A673 (cell line): Measurements from ENCODE around the gene PIGX.

ENCODE experiments used
- EZH2 ChIP-seq: fragments of 200-600 bp; sonication (generic); IDR thresholded peaks from 2 replicates; pipeline ENCODE4 v1.6.1; 2017; ENCODE audit warnings: borderline replicate concordance, low read depth, mild to moderate bottlenecking, mixed read lengths, antibody characterized with exemption, low read length; ENCODE audit not compliant: poor library complexity, severe bottlenecking
- TF ChIP-seq, protein P1 (sequence below): fragments of 300-800, 200-600 bp; sonication (generic); conservative IDR thresholded peaks from 2 replicates; pipeline ENCODE4 v1.5.1; 2017; ENCODE audit warnings: low read depth, mild to moderate bottlenecking, antibody characterized with exemption, low read length, moderate library complexity, mixed read lengths

DNA sequence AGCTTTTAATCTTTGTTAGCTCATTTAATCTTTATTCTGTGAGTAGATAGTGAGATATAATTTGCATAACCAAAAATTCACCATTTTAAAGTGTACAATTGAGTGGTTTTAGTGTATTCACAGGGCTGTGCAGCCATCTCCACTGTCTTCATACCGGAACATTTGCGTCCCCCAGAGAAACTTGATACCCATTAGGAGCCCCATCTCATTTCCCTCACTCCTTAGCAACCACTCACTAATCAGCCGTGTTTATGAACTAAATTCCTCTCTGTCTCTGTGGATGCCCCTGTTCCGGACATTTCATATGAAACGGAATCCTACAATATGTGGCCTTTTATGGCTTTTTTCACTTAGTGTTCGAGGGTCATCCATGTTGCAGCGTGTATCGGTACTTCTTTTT, 65.7 kb downstream of the PIGX start:
- TF ChIP-seq, protein P1, sequence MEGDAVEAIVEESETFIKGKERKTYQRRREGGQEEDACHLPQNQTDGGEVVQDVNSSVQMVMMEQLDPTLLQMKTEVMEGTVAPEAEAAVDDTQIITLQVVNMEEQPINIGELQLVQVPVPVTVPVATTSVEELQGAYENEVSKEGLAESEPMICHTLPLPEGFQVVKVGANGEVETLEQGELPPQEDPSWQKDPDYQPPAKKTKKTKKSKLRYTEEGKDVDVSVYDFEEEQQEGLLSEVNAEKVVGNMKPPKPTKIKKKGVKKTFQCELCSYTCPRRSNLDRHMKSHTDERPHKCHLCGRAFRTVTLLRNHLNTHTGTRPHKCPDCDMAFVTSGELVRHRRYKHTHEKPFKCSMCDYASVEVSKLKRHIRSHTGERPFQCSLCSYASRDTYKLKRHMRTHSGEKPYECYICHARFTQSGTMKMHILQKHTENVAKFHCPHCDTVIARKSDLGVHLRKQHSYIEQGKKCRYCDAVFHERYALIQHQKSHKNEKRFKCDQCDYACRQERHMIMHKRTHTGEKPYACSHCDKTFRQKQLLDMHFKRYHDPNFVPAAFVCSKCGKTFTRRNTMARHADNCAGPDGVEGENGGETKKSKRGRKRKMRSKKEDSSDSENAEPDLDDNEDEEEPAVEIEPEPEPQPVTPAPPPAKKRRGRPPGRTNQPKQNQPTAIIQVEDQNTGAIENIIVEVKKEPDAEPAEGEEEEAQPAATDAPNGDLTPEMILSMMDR: no peak
- TF ChIP-seq EZH2: no peak
